HepG2 (cell line): Measurements from ENCODE around the gene C16orf87. TPM values are rescaled to one million over a fixed set of nuclear protein-coding genes. Genes with fewer than 3 reads are reported as not detected.

Source experiments
- ATAC-seq: fragments of 200-7000 bp; cut with Tn5 transposase; 3 replicates; pipeline ENCODE4 v1.9.1; 2020; ENCODE audit warnings: mild to moderate bottlenecking, moderate library complexity
- BruUV-seq: library from RNA; stranded (reverse); fragments of 400-500 nt; replicated peaks from 2 replicates; lab custom pipeline; 2021; lab: Mats Ljungman, UMichigan
- CTCF ChIA-PET: fragments of 300-600 bp; formaldehyde crosslinking; extraction: SDS; loops from one replicate; lab custom pipeline; 2021; ENCODE audit warnings: low total read pairs, inconsistent platforms, low intra/inter-chr PET ratio; lab: Yijun Ruan, JAX
- POLR2A ChIA-PET: fragments of 350-600 bp; sonication (Branson Sonifier 250); formaldehyde crosslinking; loops from one replicate; lab custom pipeline; 2020; ENCODE audit warnings: antibody characterized with exemption, inconsistent platforms; lab: Yijun Ruan, JAX
- DNase-seq: peaks from one replicate; pipeline ENCODE4 v3.0.0-alpha.2; 2015; ENCODE audit warnings: low spot score
- FAIRE-seq: peaks from 3 replicates; lab custom pipeline; 2011; peaks lifted over from hg19 to GRCh38; lab: Jason Lieb, UNC
- H2AFZ ChIP-seq: one replicate; pipeline ENCODE4 v1.6.1; 2011; ENCODE audit warnings: low read length, inconsistent platforms
- H3K27ac ChIP-seq: fragments of 300-600 bp; 3 replicates; pipeline ENCODE4 v1.8.0; 2011; ENCODE audit warnings: mixed run types, mild to moderate bottlenecking, mixed read lengths, low read length, inconsistent platforms; ENCODE audit not compliant: insufficient read depth; ENCODE audit errors: extremely low read length
- H3K27me3 ChIP-seq, 2 experiments: fragments of 200-600 bp in 1 of 2; 2 replicates in 1 of 2; 3 replicates in 1 of 2; pipeline versions ENCODE4 v1.6.0 to v1.8.0; 2011; ENCODE audit warnings: low read length in 2 of 2, mild to moderate bottlenecking in 2 of 2, moderate library complexity in 2 of 2, inconsistent platforms in 1 of 2; ENCODE audit not compliant: insufficient read depth in 2 of 2, control insufficient read depth in 1 of 2
- H3K36me3 ChIP-seq, 2 experiments: fragments of 200-600 bp in 1 of 2; replicated peaks in 1 of 2; 2 replicates in 1 of 2; 3 replicates in 1 of 2; pipeline versions ENCODE4 v1.5.1 to v1.8.0; 2011; ENCODE audit warnings: low read length in 2 of 2, inconsistent platforms in 1 of 2; ENCODE audit not compliant: insufficient read depth in 2 of 2, control insufficient read depth in 1 of 2
- H3K4me1 ChIP-seq: 2 replicates; pipeline ENCODE4 v1.5.1; 2012; ENCODE audit warnings: low read length, inconsistent platforms; ENCODE audit not compliant: insufficient read depth
- H3K4me2 ChIP-seq: 2 replicates; pipeline ENCODE4 v1.6.0; 2011; ENCODE audit warnings: low read depth, low read length, inconsistent platforms
- H3K4me3 ChIP-seq, 3 experiments: fragments of 200-600 bp in 1 of 3; sonication (generic), shearing (Covaris generic) in 1 of 3; replicated peaks in 1 of 3; 2 replicates each; pipeline ENCODE4 v1.5.1; 2011 to 2016; ENCODE audit warnings: low read length in 3 of 3, inconsistent platforms in 2 of 3, low read depth in 2 of 3, mild to moderate bottlenecking in 2 of 3, control low read depth in 1 of 3, mixed read lengths in 1 of 3; ENCODE audit not compliant: insufficient read depth in 1 of 3
- H3K79me2 ChIP-seq: one replicate; pipeline ENCODE4 v1.6.1; 2011; ENCODE audit warnings: low read length, inconsistent platforms; ENCODE audit not compliant: insufficient read depth
- H3K9ac ChIP-seq: 2 replicates; pipeline ENCODE4 v1.6.0; 2011; ENCODE audit warnings: mild to moderate bottlenecking, low read depth, low read length, inconsistent platforms; ENCODE audit not compliant: insufficient read depth
- H3K9me3 ChIP-seq: 2 replicates; pipeline ENCODE4 v1.5.1; 2012; ENCODE audit warnings: mild to moderate bottlenecking, low read length
- H4K20me1 ChIP-seq: 2 replicates; pipeline ENCODE4 v1.6.0; 2011; ENCODE audit warnings: inconsistent platforms, mild to moderate bottlenecking, low read length, moderate library complexity; ENCODE audit not compliant: insufficient read depth
- BORCS8-MEF2B ChIP-seq: sonication (generic); formaldehyde crosslinking; IDR thresholded peaks from 2 replicates; pipeline ENCODE4 v1.8.0; 2022; ENCODE audit warnings: mild to moderate bottlenecking, missing genetic modification reagents
- CEBPB ChIP-seq: IDR thresholded peaks from 2 replicates; pipeline ENCODE4 v1.6.1; 2011; ENCODE audit warnings: low read depth, low read length, improper control_type of control experiment, borderline replicate concordance
- ESRRA ChIP-seq: sonication (generic); formaldehyde crosslinking; IDR thresholded peaks from 2 replicates; pipeline ENCODE4 v1.5.1; 2020; ENCODE audit warnings: mild to moderate bottlenecking, low read depth, missing genetic modification reagents
- GLMP ChIP-seq: sonication (generic); formaldehyde crosslinking; IDR thresholded peaks from 2 replicates; pipeline ENCODE4 v1.9.0; 2021; ENCODE audit warnings: missing genetic modification reagents, mild to moderate bottlenecking, borderline replicate concordance
- HES4 ChIP-seq: sonication (generic); formaldehyde crosslinking; IDR thresholded peaks from 2 replicates; pipeline ENCODE4 v1.9.0; 2021; ENCODE audit warnings: mild to moderate bottlenecking, missing genetic modification reagents, borderline replicate concordance
- NCOA5 ChIP-seq: sonication (generic); formaldehyde crosslinking; IDR thresholded peaks from 2 replicates; pipeline ENCODE4 v1.4.0; 2020; ENCODE audit warnings: missing genetic modification reagents
- PITX1 ChIP-seq: sonication (generic); formaldehyde crosslinking; IDR thresholded peaks from 2 replicates; pipeline ENCODE4 v1.5.1; 2020; ENCODE audit warnings: mild to moderate bottlenecking, missing genetic modification reagents
- RXRA ChIP-seq: sonication (generic); formaldehyde crosslinking; IDR thresholded peaks from 2 replicates; pipeline ENCODE4 v1.5.1; 2020; ENCODE audit warnings: missing genetic modification reagents
- ZFP36 ChIP-seq: fragments of 150-350 bp; IDR thresholded peaks from 2 replicates; pipeline ENCODE4 v1.6.1; 2018; ENCODE audit warnings: borderline replicate concordance, low read length, low read depth; ENCODE audit not compliant: partially characterized antibody
- ZNF138 ChIP-seq: sonication (generic); formaldehyde crosslinking; IDR thresholded peaks from 2 replicates; pipeline ENCODE4 v1.5.0; 2020; ENCODE audit warnings: mild to moderate bottlenecking, low read depth, missing genetic modification reagents
- ZNF205 ChIP-seq: IDR thresholded peaks from 2 replicates; pipeline ENCODE4 v1.6.1; 2018; ENCODE audit warnings: missing biosample characterization, missing genetic modification reagents
- WGBS: methylation state at CpG from one replicate; pipeline ENCODE4 v1.1.6; 2017; ENCODE audit warnings: low lambda C conversion rate; 5-methylcytosine and 5-hydroxymethylcytosine counted together
- in situ Hi-C: cut with HindIII; loops from 2 replicates; pipeline ENCODE4 v1.10.0; 2017; ENCODE audit warnings: low pct_unique_long_range_greater_than_20kb; ENCODE audit not compliant: extremely low pct_ligation_motif_present
- intact Hi-C: fragments of 100-400 bp; cut with micrococcal nuclease; formaldehyde crosslinking; loops from one replicate; pipeline ENCODE4 v1.10.0; 2022; ENCODE audit not compliant: unreplicated experiment
- polyA plus RNA-seq, 8 experiments: library from polyadenylated mRNA; depleted of rRNA in 3 of 8; stranded (reverse) in 7 of 8; unstranded in 1 of 8; fragments of >200 nt; fragmentation: Illumina TruSeq in 4 of 8; extraction: Trizol in 4 of 8; gene quantifications; 2 replicates each; pipeline versions ENCODE4 v1.2.1 to v1.2.3, GENCODE V29; 2011 to 2016; ENCODE audit warnings: low read depth in 4 of 8, missing spikeins in 1 of 8, mixed read lengths in 1 of 8; ENCODE audit not compliant: insufficient read depth in 1 of 8
- total RNA-seq, 5 experiments: library from RNA; depleted of rRNA; stranded (reverse); fragments of >200 nt; fragmentation: Illumina TruSeq; extraction: Trizol; gene quantifications; 2 replicates each; pipeline ENCODE4 v1.2.3, GENCODE V29; 2016; ENCODE audit warnings: low read depth in 1 of 5
- TF ChIP-seq, protein P1 (sequence below), 2 experiments: sonication (generic) in 1 of 2; formaldehyde crosslinking in 1 of 2; IDR thresholded peaks; 2 replicates each; pipeline versions ENCODE4 v1.5.1 to v1.6.1; 2011 to 2020; ENCODE audit warnings: borderline replicate concordance in 1 of 2, low read depth in 1 of 2, low read length in 1 of 2, mild to moderate bottlenecking in 1 of 2, missing genetic modification reagents in 1 of 2, moderate library complexity in 1 of 2
- TF ChIP-seq, protein P2 (sequence below): sonication (generic); formaldehyde crosslinking; IDR thresholded peaks from 2 replicates; pipeline ENCODE4 v1.4.0; 2020; ENCODE audit warnings: mild to moderate bottlenecking, missing genetic modification reagents

C16orf87 gene
- total and polyA plus RNA-seq, 2 of the 13 experiments (the other 11 are each of a cell fraction or from before 2014, with no cell fraction given), result 8.6 to 19.5 TPM

- in situ Hi-C loops (no loop called here), intact Hi-C loops (no loop called here)
- H3K79me2 ChIP-seq, result no peaks in the 10 kb centered on the region
- H4K20me1 ChIP-seq, result no peaks in the 10 kb centered on the region
- H3K9ac ChIP-seq, result no peak overlapping the region
- 0 out of 2 replicates have a peak, but pooled peaks cover 6% of the 10 kb centered on the region for H3K9me3 ChIP-seq
- ATAC-seq (no peak), FAIRE-seq (no peak), DNase-seq (no peak)
- 29% methylated on average over 3 of the region's 3 CpGs for WGBS
- CTCF ChIA-PET, result no interaction called here
- BruUV-seq, result no TSS peak
- peak; percentile 52; the same call in 1 of the 2 replicates for TF ChIP-seq CEBPB
- TF ChIP-seq HES4, result no peak
- H3K4me3 ChIP-seq, result no peak overlapping the region
- H3K4me1 ChIP-seq, result peaks cover 14% of the 10 kb centered on the region
- H3K27ac ChIP-seq, result no peak overlapping the region
- H3K36me3 ChIP-seq, result no peaks in the 10 kb centered on the region
- no peak overlapping the region for H3K4me2 ChIP-seq
- H3K27me3 ChIP-seq, result peaks cover 0 to 5% of the 10 kb centered on the region in 2 experiments; a peak in 1 of 5 replicates
- POLR2A ChIA-PET, result no interaction called here
- H2AFZ ChIP-seq, result no peak overlapping the region
Measured at GRCh38 chr16:46774743-46775177, 56.2 kb downstream of the C16orf87 start.

DNA sequence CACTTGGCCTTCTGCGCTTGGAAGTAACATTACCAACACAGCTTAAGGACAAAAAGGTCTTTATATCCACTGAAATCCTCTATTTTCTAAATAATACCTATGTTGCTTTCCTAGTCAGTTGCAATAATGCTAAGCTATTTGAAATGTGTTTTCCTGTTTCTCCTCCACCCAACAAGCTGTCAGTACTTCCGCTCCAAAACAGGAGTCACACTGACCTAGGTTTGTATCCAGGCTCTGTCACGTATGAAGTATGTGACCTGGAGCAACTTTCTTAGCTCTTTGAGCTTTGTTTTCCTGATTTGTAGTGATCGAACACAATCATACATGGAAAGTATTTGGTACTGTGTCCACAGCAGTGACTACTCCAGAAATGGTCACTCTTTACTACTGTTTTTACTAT, 58.5 kb downstream of the C16orf87 start:
- in situ Hi-C loops (no loop called here), intact Hi-C loops (no loop called here)
- H3K4me1 ChIP-seq, result peaks cover 25% of the 10 kb centered on the region
- H3K9me3 ChIP-seq, result no peaks in the 10 kb centered on the region
- H3K4me2 ChIP-seq, result no peak overlapping the region
- H3K27ac ChIP-seq, result no peak overlapping the region
- FAIRE-seq, result no peak
- H3K9ac ChIP-seq, result no peak overlapping the region
- DNase-seq, result no peak
- no peak for ATAC-seq
- peaks cover 0 to 3% of the 10 kb centered on the region in 2 experiments; a peak in 1 of 5 replicates for H3K27me3 ChIP-seq
- BruUV-seq, result no TSS peak
- 72% methylated on average over 4 of the region's 4 CpGs for WGBS
- H3K79me2 ChIP-seq, result no peaks in the 10 kb centered on the region
- no peaks in the 10 kb centered on the region for H3K36me3 ChIP-seq
- H2AFZ ChIP-seq, result no peak overlapping the region
- POLR2A ChIA-PET, result no interaction called here
- CTCF ChIA-PET, result no interaction called here
- H3K4me3 ChIP-seq, result no peak overlapping the region
- H4K20me1 ChIP-seq, result no peaks in the 10 kb centered on the region
- TF ChIP-seq ZNF205 (CRISPR knock-in tag) (no peak), PITX1 (CRISPR knock-in tag) (no peak), ZNF138 (no peak), RXRA (CRISPR knock-in tag) (no peak), GLMP (CRISPR knock-in tag) (no peak), ZFP36 (no peak), NCOA5 (CRISPR knock-in tag) (no peak), BORCS8-MEF2B (CRISPR knock-in tag) (no peak), ESRRA (no peak)
- TF ChIP-seq, protein P1, sequence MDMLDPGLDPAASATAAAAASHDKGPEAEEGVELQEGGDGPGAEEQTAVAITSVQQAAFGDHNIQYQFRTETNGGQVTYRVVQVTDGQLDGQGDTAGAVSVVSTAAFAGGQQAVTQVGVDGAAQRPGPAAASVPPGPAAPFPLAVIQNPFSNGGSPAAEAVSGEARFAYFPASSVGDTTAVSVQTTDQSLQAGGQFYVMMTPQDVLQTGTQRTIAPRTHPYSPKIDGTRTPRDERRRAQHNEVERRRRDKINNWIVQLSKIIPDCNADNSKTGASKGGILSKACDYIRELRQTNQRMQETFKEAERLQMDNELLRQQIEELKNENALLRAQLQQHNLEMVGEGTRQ (IDR thresholded peaks at IDR 0.05; ENCODE audit: low read depth, low read length), result no peak
- TF ChIP-seq, protein P1 (CRISPR knock-in tag; IDR thresholded peaks at IDR 0.05; ENCODE audit: borderline replicate concordance), result no peak
- TF ChIP-seq, protein P2, sequence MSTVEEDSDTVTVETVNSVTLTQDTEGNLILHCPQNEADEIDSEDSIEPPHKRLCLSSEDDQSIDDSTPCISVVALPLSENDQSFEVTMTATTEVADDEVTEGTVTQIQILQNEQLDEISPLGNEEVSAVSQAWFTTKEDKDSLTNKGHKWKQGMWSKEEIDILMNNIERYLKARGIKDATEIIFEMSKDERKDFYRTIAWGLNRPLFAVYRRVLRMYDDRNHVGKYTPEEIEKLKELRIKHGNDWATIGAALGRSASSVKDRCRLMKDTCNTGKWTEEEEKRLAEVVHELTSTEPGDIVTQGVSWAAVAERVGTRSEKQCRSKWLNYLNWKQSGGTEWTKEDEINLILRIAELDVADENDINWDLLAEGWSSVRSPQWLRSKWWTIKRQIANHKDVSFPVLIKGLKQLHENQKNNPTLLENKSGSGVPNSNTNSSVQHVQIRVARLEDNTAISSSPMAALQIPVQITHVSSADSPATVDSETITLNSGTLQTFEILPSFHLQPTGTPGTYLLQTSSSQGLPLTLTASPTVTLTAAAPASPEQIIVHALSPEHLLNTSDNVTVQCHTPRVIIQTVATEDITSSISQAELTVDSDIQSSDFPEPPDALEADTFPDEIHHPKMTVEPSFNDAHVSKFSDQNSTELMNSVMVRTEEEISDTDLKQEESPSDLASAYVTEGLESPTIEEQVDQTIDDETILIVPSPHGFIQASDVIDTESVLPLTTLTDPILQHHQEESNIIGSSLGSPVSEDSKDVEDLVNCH (CRISPR knock-in tag), result no peak
